ENCODE results near the gene NAV2. TPM values are rescaled to one million over a fixed set of nuclear protein-coding genes. Genes with fewer than 3 reads are reported as not detected.

Gene NAV2
- total and polyA plus RNA-seq, 12 donors: 6.9 to 34.7 (median 20.2) TPM

DNA sequence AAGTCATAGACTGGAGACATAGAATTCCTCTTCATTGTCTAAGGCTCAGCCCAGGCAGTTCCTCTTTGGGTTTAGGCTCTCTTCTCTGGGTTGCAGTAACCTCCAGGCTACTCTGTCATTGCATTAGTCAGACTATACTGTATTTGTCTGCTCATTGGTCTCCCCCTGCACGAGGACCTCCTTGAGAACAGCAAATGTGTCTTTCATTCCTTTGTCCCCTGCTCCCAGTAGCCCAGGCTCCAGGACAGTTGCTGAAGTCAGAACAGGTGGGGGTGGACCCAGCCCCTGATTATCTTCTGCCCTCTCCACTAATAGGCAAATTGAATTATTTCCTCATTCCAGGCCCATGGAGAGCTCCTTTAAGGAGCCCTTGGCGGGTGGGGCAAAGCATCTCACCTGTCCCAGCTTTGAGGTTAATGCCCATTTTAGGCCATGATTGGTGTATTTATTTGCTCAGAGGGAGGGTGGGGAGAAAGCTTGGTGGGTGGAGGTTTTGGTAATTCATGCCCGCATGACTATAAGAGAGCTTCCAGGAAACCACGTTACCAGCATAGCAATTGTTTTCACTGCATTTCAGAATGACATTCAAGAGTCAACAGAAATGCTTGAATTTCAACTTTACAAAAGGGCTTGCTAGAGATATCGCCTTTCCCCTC lies 40.9 kb downstream of the NAV2 start:
- Histone ChIP-seq H3K9me3 (peaks cover 0 to 3% (median 0%) of the 10 kb centered on the region in 11 donors), H3K36me3 (no peaks in the 10 kb centered on the region), H3K4me1 (peaks cover 3 to 36% (median 9%) of the 10 kb centered on the region in 9 donors), H3K27ac (no peak overlapping the region), H3K4me3 (no peak overlapping the region), H3K27me3 (no peaks in the 10 kb centered on the region)
- intact Hi-C loops (cut with DNase I): loop anchor here in 2 of 10 donors (10.0 kb wide), 2 partner anchors 151 to 439 kb away; no protein-coding TSS in a partner anchor
- ATAC-seq: no peak
- no peak for DNase-seq
- TF ChIP-seq, protein P1, sequence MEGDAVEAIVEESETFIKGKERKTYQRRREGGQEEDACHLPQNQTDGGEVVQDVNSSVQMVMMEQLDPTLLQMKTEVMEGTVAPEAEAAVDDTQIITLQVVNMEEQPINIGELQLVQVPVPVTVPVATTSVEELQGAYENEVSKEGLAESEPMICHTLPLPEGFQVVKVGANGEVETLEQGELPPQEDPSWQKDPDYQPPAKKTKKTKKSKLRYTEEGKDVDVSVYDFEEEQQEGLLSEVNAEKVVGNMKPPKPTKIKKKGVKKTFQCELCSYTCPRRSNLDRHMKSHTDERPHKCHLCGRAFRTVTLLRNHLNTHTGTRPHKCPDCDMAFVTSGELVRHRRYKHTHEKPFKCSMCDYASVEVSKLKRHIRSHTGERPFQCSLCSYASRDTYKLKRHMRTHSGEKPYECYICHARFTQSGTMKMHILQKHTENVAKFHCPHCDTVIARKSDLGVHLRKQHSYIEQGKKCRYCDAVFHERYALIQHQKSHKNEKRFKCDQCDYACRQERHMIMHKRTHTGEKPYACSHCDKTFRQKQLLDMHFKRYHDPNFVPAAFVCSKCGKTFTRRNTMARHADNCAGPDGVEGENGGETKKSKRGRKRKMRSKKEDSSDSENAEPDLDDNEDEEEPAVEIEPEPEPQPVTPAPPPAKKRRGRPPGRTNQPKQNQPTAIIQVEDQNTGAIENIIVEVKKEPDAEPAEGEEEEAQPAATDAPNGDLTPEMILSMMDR (IDR thresholded peaks at IDR 0.05): no peak
- 89 to 95% methylated on average over 5 of the region's 5 CpGs for WGBS, 2 donors

DNA sequence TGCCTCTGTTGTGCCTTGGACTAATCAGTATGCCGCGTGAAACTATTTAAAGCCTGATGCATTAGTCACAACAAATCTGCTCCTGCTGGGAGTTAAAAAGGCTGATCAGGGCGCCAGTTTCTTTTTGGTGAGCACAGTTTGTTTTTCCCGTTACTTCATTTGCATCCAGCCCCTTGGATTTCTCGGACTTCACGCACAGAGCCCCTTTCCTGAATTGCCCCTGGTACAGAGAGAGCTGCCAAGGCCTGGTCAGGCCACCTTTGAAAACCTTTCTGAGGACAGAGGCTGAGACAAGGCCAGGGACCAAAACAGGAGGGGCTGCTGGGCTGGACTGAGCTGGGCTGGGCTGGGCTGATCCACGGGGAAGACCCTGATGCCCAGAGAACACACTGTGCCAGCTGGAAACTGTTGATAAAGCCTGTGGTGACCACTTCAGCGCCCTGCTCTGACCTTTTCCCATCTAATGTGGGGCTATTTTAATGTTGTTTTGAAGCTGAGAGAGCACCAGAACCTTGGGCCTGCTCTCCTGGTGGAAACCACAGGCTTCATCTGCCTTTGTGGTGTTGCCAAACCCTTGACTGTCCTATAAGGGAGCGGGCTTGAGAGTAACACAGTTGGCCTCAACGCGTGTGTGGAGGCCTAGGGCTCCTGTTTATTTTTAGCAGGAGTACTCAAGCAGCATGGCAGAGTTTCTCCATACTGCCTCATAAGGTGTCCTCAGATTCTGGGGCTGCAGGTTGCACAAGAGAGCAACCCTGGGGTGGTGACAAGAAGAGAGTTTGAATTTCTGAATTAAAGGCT lies 44.2 kb downstream of the NAV2 start:
- intact Hi-C loops (cut with DNase I): loop anchor here in 4 of 10 donors (5.0 to 10.0 kb wide), 4 partner anchors 35 to 442 kb away; no protein-coding TSS in a partner anchor
- H3K4me3 ChIP-seq: no peak overlapping the region
- H3K27me3 ChIP-seq: no peaks in the 10 kb centered on the region
- H3K9me3 ChIP-seq: no peaks in the 10 kb centered on the region
- TF ChIP-seq, protein P1 (IDR thresholded peaks at IDR 0.05): no peak
- DNase-seq (peak in 1 of 2 donors; percentile 38), ATAC-seq (peak; percentile 54 to 95 (median 91))
- H3K36me3 ChIP-seq: no peaks in the 10 kb centered on the region
- H3K4me1 ChIP-seq: peaks cover 3 to 56% (median 9%) of the 10 kb centered on the region in 9 donors
- peak overlapping the region; percentile 19 to 78 (median 63) for H3K27ac ChIP-seq
- 41 to 59% methylated on average over 11 of the region's 11 CpGs for WGBS, 2 donors

DNA sequence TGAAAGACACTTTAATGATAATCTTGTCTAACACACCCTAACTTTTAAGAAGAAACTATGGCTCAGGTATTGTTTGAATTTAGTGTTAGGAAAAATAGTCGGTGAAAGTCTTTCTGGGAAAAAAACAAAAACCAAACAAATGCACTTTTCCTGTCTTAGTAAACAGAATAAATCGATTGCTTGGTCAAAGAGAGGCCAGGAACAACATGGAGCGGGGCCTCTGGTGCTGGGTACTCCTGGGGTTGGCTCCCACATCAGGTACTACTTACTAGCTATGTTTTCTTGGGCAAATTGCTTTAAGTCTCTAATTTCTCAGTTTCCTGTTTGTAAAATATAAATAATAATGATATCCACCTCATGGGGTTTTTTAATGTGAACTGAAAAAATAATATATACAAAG lies 46.8 kb downstream of the NAV2 start:
- Histone ChIP-seq H3K9me3 (no peaks in the 10 kb centered on the region), H3K27me3 (no peaks in the 10 kb centered on the region), H3K4me1 (peaks cover 4 to 67% (median 9%) of the 10 kb centered on the region in 9 donors), H3K27ac (no peak overlapping the region), H3K36me3 (no peaks in the 10 kb centered on the region), H3K4me3 (no peak overlapping the region)
- TF ChIP-seq, protein P1 (IDR thresholded peaks at IDR 0.05): no peak
- no peak for ATAC-seq
- DNase-seq: no peak
- intact Hi-C loops (cut with DNase I): loop anchor here in 4 of 10 donors (5.0 to 10.0 kb wide), 4 partner anchors 33 to 445 kb away; no protein-coding TSS in a partner anchor
- 89 to 95% methylated on average over 3 of the region's 3 CpGs for WGBS, 2 donors

DNA sequence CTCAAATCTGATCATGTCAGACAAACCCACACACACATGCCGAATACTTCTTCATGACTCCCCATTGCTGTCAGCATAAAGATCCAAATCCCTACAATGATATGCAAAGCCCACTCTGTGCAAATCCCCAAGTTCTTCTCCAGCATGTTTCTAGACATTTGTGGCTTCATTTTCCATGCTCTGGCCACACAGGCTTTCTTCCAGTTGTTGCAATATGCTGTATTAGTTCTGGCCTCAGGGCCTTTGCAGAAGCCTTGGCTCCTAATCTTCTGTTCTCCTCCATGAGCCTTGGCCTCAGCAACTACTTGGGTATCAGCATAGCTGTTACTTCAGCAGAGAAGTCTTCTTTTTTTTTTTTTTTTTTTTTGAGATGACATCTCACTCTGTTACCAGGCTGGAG lies 49.6 kb downstream of the NAV2 start:
- peaks cover 2 to 66% (median 17%) of the 10 kb centered on the region in 9 donors for H3K4me1 ChIP-seq
- H3K4me3 ChIP-seq: no peak overlapping the region
- no peaks in the 10 kb centered on the region for H3K9me3 ChIP-seq
- H3K27me3 ChIP-seq: no peaks in the 10 kb centered on the region
- DNase-seq: no peak
- 98 to 100% methylated on average over 1 of the region's 1 CpG for WGBS, 2 donors
- H3K27ac ChIP-seq: no peak overlapping the region
- ATAC-seq: no peak
- no peaks in the 10 kb centered on the region for H3K36me3 ChIP-seq
- TF ChIP-seq, protein P1 (IDR thresholded peaks at IDR 0.05): no peak
- intact Hi-C loops (cut with DNase I): no loop called here

Data from heart right ventricle (tissue), 16 donors.